HCT116 (cell line): ENCODE results near the gene ZNF607. TPM values are rescaled to one million over a fixed set of nuclear protein-coding genes. Genes with fewer than 3 reads are reported as not detected.
"Not testable (repeated sequence)": the region's sequence is repeated elsewhere in the genome, so short reads cannot be mapped to it uniquely, and the experiment has no call there.

Experiments used
- ATAC-seq: fragments of 200-7000 bp; cut with Tn5 transposase; 2 replicates; pipeline ENCODE4 v1.9.1; 2020; ENCODE audit warnings: mild to moderate bottlenecking, moderate library complexity
- BruUV-seq: library from RNA; stranded (reverse); fragments of 400-500 nt; replicated peaks from 2 replicates; lab custom pipeline; 2021; lab: Mats Ljungman, UMichigan
- CTCF ChIA-PET: fragments of 300-600 bp; sonication (Branson Sonifier 250); formaldehyde crosslinking; loops from one replicate; lab custom pipeline; 2021; ENCODE audit warnings: antibody characterized with exemption; lab: Charles Lee
- POLR2A ChIA-PET: fragments of 300-600, 350-600 bp; sonication (Branson Sonifier 250); formaldehyde crosslinking; loops from one replicate; lab custom pipeline; 2021; ENCODE audit warnings: antibody characterized with exemption; lab: Charles Lee
- RAD21 ChIA-PET, 2 experiments: fragments of 300-600 bp; sonication (Branson Sonifier 250); formaldehyde crosslinking; loops; one replicate each; lab custom pipeline; 2023; ENCODE audit warnings: low total read pairs in 2 of 2; ENCODE audit not compliant: uncharacterized antibody in 2 of 2, unreplicated experiment in 2 of 2, low non-redundant PET in 1 of 2; lab: Charles Lee
- DNase-seq: peaks from one replicate; pipeline ENCODE4 v3.0.0-alpha.2; 2010; ENCODE audit warnings: low read depth, low spot score
- H2AFZ ChIP-seq: fragments of 200-600 bp; shearing (Covaris generic), sonication (generic); 2 replicates; pipeline ENCODE4 v1.6.1; 2017; ENCODE audit warnings: low read depth, mixed run types, mixed read lengths, antibody characterized with exemption, low read length; ENCODE audit not compliant: poor library complexity, severe bottlenecking
- H3K27ac ChIP-seq: 2 replicates; pipeline ENCODE4 v1.5.1; 2012; ENCODE audit warnings: low read depth, low read length
- H3K27me3 ChIP-seq: fragments of 200-600 bp; sonication (generic); 2 replicates; pipeline ENCODE4 v1.6.1; 2016; ENCODE audit warnings: mixed run types, low read length, mixed read lengths; ENCODE audit not compliant: insufficient read depth
- H3K36me3 ChIP-seq, 2 experiments: fragments of 200-500 bp in 1 of 2; fragments of 200-600 bp in 1 of 2; sonication (Bioruptor generic) in 1 of 2; sonication (generic) in 1 of 2; 2 replicates each; pipeline versions ENCODE4 v1.5.1 to v1.6.1; 2014 to 2016; ENCODE audit warnings: low read length in 2 of 2, inconsistent platforms in 1 of 2, mixed read lengths in 1 of 2, mixed run types in 1 of 2; ENCODE audit not compliant: insufficient read depth in 2 of 2, control insufficient read depth in 1 of 2
- H3K4me1 ChIP-seq, 2 experiments: fragments of 200-600 bp in 1 of 2; sonication (generic) in 1 of 2; 2 replicates each; pipeline versions ENCODE4 v1.5.1 to v1.6.1; 2012 to 2017; ENCODE audit warnings: low read length in 2 of 2, inconsistent platforms in 1 of 2, mild to moderate bottlenecking in 1 of 2, mixed read lengths in 1 of 2, mixed run types in 1 of 2, moderate library complexity in 1 of 2; ENCODE audit not compliant: insufficient read depth in 2 of 2, control insufficient read depth in 1 of 2
- H3K4me2 ChIP-seq: fragments of 200-600 bp; sonication (generic); 2 replicates; pipeline ENCODE4 v1.6.1; 2017; ENCODE audit warnings: mixed run types, low read length, mixed read lengths
- H3K4me3 ChIP-seq, 2 experiments: fragments of 200-600 bp in 1 of 2; sonication (generic) in 1 of 2; replicated peaks in 1 of 2; 2 replicates each; pipeline ENCODE4 v1.5.1; 2011 to 2016; ENCODE audit warnings: low read length in 2 of 2, control low read depth in 1 of 2, low read depth in 1 of 2, mild to moderate bottlenecking in 1 of 2, mixed read lengths in 1 of 2, mixed run types in 1 of 2
- H3K79me2 ChIP-seq: fragments of 200-600 bp; sonication (generic); 2 replicates; pipeline ENCODE4 v1.6.1; 2017; ENCODE audit warnings: mild to moderate bottlenecking, mixed run types, low read length, moderate library complexity, mixed read lengths; ENCODE audit not compliant: insufficient read depth
- H3K9ac ChIP-seq: fragments of 200-600 bp; sonication (generic); 2 replicates; pipeline ENCODE4 v1.6.1; 2016; ENCODE audit warnings: low read length, mixed read lengths
- H3K9me2 ChIP-seq: fragments of 200-600 bp; sonication (generic), shearing (Covaris generic); 2 replicates; pipeline ENCODE4 v1.6.1; 2017; ENCODE audit warnings: mixed run types, mild to moderate bottlenecking, moderate library complexity; ENCODE audit not compliant: insufficient read depth
- H3K9me3 ChIP-seq, 2 experiments: fragments of 200-500 bp in 1 of 2; fragments of 200-600 bp in 1 of 2; sonication (Bioruptor generic) in 1 of 2; sonication (generic) in 1 of 2; 2 replicates each; pipeline ENCODE4 v1.6.1; 2014 to 2017; ENCODE audit warnings: low read length in 2 of 2, mixed read lengths in 2 of 2, inconsistent platforms in 1 of 2, low read depth in 1 of 2, mild to moderate bottlenecking in 1 of 2, mixed run types in 1 of 2, moderate library complexity in 1 of 2; ENCODE audit not compliant: control insufficient read depth in 1 of 2, insufficient read depth in 1 of 2
- H4K20me1 ChIP-seq: fragments of 200-600 bp; sonication (generic), shearing (Covaris generic); 2 replicates; pipeline ENCODE4 v1.6.1; 2017; ENCODE audit warnings: mixed run types, mild to moderate bottlenecking, moderate library complexity; ENCODE audit not compliant: insufficient read depth
- REST ChIP-seq: IDR thresholded peaks from 2 replicates; pipeline ENCODE4 v1.6.1; 2012; ENCODE audit warnings: low read depth
- ZNF274 ChIP-seq: fragments of 200-500 bp; sonication (Bioruptor generic); IDR thresholded peaks from 2 replicates; pipeline ENCODE4 v1.6.1; 2014; ENCODE audit warnings: mild to moderate bottlenecking, low read depth, low read length, inconsistent platforms
- intact Hi-C: fragments of 100-400 bp; cut with micrococcal nuclease; formaldehyde crosslinking; loops from 2 replicates; pipeline ENCODE4 v1.10.0; 2022
- total RNA-seq: library from RNA; stranded (reverse); gene quantifications from one replicate; pipeline ENCODE4 v1.2.1, GENCODE V29; 2021; ENCODE audit not compliant: unreplicated experiment

ZNF607 gene
- total RNA-seq, 1 experiment from 2014 or later: 7.1 TPM

GRCh38 chr19:37683520-37683919, 36.0 kb downstream of the ZNF607 start (continued):
- no peak for TF ChIP-seq REST

GRCh38 chr19:37669450-37669914, 50.1 kb downstream of the ZNF607 start:
- no peaks in the 10 kb centered on the region; a peak in 1 of 4 replicates for H3K36me3 ChIP-seq
- H3K79me2 ChIP-seq: no peaks in the 10 kb centered on the region
- TF ChIP-seq REST (no peak), ZNF274 (peak; percentile 85)
- H4K20me1 ChIP-seq: no peaks in the 10 kb centered on the region
- no peak overlapping the region for H3K4me2 ChIP-seq
- ATAC-seq (no peak), DNase-seq (no peak)
- no peak overlapping the region for H3K9ac ChIP-seq
- CTCF ChIA-PET: no interaction called here
- H3K4me3 ChIP-seq: no peak overlapping the region
- H3K27me3 ChIP-seq: no peaks in the 10 kb centered on the region
- no peaks in the 10 kb centered on the region for H3K9me2 ChIP-seq
- H3K4me1 ChIP-seq: no peaks in the 10 kb centered on the region
- POLR2A ChIA-PET: no interaction called here
- no peak overlapping the region for H3K27ac ChIP-seq
- intact Hi-C loops: no loop called here
- no TSS peak for BruUV-seq
- RAD21 ChIA-PET: no interaction called here
- peaks cover 16 to 31% of the 10 kb centered on the region in 2 experiments; a peak in 2 of 4 replicates for H3K9me3 ChIP-seq
- H2AFZ ChIP-seq: no peak overlapping the region

GRCh38 chr19:37657157-37657556, 62.4 kb downstream of the ZNF607 start:
- CTCF ChIA-PET, H3K4me3 ChIP-seq, H3K4me2 ChIP-seq, BruUV-seq, H3K27ac ChIP-seq, H3K27me3 ChIP-seq, H4K20me1 ChIP-seq, RAD21 ChIA-PET, H3K9me2 ChIP-seq, DNase-seq, POLR2A ChIA-PET, H3K9me3 ChIP-seq, H2AFZ ChIP-seq, H3K79me2 ChIP-seq, intact Hi-C loops, ATAC-seq, H3K36me3 ChIP-seq, H3K9ac ChIP-seq: not testable (repeated sequence)
- peaks cover 2 to 12% of the 10 kb centered on the region in 2 experiments; a peak in 2 of 4 replicates for H3K4me1 ChIP-seq
